Measurements from ENCODE around the gene CEP43. TPM values are rescaled to one million over a fixed set of nuclear protein-coding genes. Genes with fewer than 3 reads are reported as not detected.

The CEP43 gene
- total RNA-seq, 1 donor from 2014 or later, result 16.0 TPM

- Mint-ChIP-seq H3K36me3 (ENCODE audit: low read depth, unreplicated experiment) (no peaks in the 10 kb centered on the region), H3K9me3 (ENCODE audit: unreplicated experiment) (peaks cover 5% of the 10 kb centered on the region), H3K27ac (ENCODE audit: unreplicated experiment) (no peak overlapping the region), H3K27me3 (ENCODE audit: low read depth, unreplicated experiment) (no peaks in the 10 kb centered on the region), H3K4me3 (ENCODE audit: unreplicated experiment) (no peak overlapping the region), H3K4me1 (ENCODE audit: low read depth, unreplicated experiment) (peaks cover 16% of the 10 kb centered on the region)
- no peak overlapping the region for H2AFZ ChIP-seq (ENCODE audit: low read depth, low read length)
- H4K20me1 ChIP-seq (ENCODE audit: insufficient read depth, low read length), result no peaks in the 10 kb centered on the region
- H3K4me3 ChIP-seq (ENCODE audit: insufficient read depth, low read depth, low read length), result no peak overlapping the region
- no peaks in the 10 kb centered on the region for H3K27me3 ChIP-seq (ENCODE audit: insufficient read depth, low read length)
- FAIRE-seq (no peak), DNase-seq (ENCODE audit: low read depth) (no peak)
- no peak overlapping the region for H3K27ac ChIP-seq (ENCODE audit: low read depth, low read length)
- H3K4me1 ChIP-seq (ENCODE audit: insufficient read depth, low read length), result peaks cover 14% of the 10 kb centered on the region
- no peak for TF ChIP-seq CTCF (IDR thresholded peaks at IDR 0.05; ENCODE audit: insufficient read depth, low read depth, low read length)
- TF ChIP-seq EZH2 (IDR thresholded peaks at IDR 0.05; ENCODE audit: insufficient read depth, low read length), result no peak
- peak overlapping the region; percentile 11 for H3K4me2 ChIP-seq (ENCODE audit: low read length)
- no peak overlapping the region for H3K9ac ChIP-seq (ENCODE audit: low read length)
- no peaks in the 10 kb centered on the region for H3K79me2 ChIP-seq (ENCODE audit: insufficient read depth, low read length)
- no peaks in the 10 kb centered on the region for H3K36me3 ChIP-seq (ENCODE audit: insufficient read depth, low read length)
- no peaks in the 10 kb centered on the region for H3K9me3 ChIP-seq (ENCODE audit: insufficient read depth, low read depth, low read length)
These were observed 40.0 kb upstream of the CEP43 start for GRCh38 chr6:166958926-166959861.

- no peak overlapping the region for H3K27ac Mint-ChIP-seq (ENCODE audit: unreplicated experiment)
- no peak for FAIRE-seq
These were observed 39.1 kb upstream of the CEP43 start for GRCh38 chr6:166959911-166960608.

More at GRCh38 chr6:166959911-166960608, 39.1 kb upstream of the CEP43 start:
- no peak for DNase-seq (ENCODE audit: low read depth)
- no peak overlapping the region for H3K4me3 Mint-ChIP-seq (ENCODE audit: unreplicated experiment)
- Histone ChIP-seq H3K9ac (ENCODE audit: low read length) (no peak overlapping the region), H3K4me2 (ENCODE audit: low read length) (no peak overlapping the region), H2AFZ (ENCODE audit: low read depth, low read length) (no peak overlapping the region), H3K27me3 (ENCODE audit: insufficient read depth, low read length) (no peaks in the 10 kb centered on the region), H3K4me3 (ENCODE audit: insufficient read depth, low read depth, low read length) (no peak overlapping the region), H3K4me1 (ENCODE audit: insufficient read depth, low read length) (peaks cover 14% of the 10 kb centered on the region), H3K9me3 (ENCODE audit: insufficient read depth, low read depth, low read length) (no peaks in the 10 kb centered on the region), H3K36me3 (ENCODE audit: insufficient read depth, low read length) (no peaks in the 10 kb centered on the region), H4K20me1 (ENCODE audit: insufficient read depth, low read length) (no peaks in the 10 kb centered on the region), H3K27ac (ENCODE audit: low read depth, low read length) (no peak overlapping the region), H3K79me2 (ENCODE audit: insufficient read depth, low read length) (no peaks in the 10 kb centered on the region)
- peaks cover 16% of the 10 kb centered on the region for H3K4me1 Mint-ChIP-seq (ENCODE audit: low read depth, unreplicated experiment)
- no peak for TF ChIP-seq CTCF (IDR thresholded peaks at IDR 0.05; ENCODE audit: insufficient read depth, low read depth, low read length)
- no peak for TF ChIP-seq EZH2 (IDR thresholded peaks at IDR 0.05; ENCODE audit: insufficient read depth, low read length)
- H3K9me3 Mint-ChIP-seq (ENCODE audit: unreplicated experiment), result peaks cover 8% of the 10 kb centered on the region
- H3K27me3 Mint-ChIP-seq (ENCODE audit: low read depth, unreplicated experiment), result no peaks in the 10 kb centered on the region
- no peaks in the 10 kb centered on the region for H3K36me3 Mint-ChIP-seq (ENCODE audit: low read depth, unreplicated experiment)
